ENCODE results near the gene LMBRD1.

The LMBRD1 gene

DNA sequence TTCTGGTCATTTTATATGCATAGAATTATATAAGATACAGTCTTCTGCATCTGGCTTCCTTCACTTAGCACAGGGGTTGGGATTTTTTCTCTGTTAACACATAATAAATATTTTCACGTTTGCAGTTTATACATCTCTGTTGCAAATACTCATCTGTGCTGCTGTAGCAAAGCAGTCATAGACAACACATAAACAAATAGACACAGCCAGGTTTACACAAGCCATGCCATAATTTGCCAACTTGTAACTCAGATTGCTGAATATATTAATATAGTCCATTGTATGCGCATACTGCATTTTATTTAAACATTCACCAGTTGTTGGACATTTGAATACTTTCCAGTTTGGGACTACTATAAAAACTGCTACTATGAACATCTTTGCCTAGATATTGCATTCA is 35.0 kb downstream of the LMBRD1 start:
- no peaks in the 10 kb centered on the region for H3K27me3 ChIP-seq (ENCODE audit: insufficient read depth, poor library complexity, severe bottlenecking)
- TF ChIP-seq, protein P1, sequence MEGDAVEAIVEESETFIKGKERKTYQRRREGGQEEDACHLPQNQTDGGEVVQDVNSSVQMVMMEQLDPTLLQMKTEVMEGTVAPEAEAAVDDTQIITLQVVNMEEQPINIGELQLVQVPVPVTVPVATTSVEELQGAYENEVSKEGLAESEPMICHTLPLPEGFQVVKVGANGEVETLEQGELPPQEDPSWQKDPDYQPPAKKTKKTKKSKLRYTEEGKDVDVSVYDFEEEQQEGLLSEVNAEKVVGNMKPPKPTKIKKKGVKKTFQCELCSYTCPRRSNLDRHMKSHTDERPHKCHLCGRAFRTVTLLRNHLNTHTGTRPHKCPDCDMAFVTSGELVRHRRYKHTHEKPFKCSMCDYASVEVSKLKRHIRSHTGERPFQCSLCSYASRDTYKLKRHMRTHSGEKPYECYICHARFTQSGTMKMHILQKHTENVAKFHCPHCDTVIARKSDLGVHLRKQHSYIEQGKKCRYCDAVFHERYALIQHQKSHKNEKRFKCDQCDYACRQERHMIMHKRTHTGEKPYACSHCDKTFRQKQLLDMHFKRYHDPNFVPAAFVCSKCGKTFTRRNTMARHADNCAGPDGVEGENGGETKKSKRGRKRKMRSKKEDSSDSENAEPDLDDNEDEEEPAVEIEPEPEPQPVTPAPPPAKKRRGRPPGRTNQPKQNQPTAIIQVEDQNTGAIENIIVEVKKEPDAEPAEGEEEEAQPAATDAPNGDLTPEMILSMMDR (IDR thresholded peaks at IDR 0.05; ENCODE audit: poor library complexity, severe bottlenecking) = no peak
- H3K4me3 ChIP-seq (ENCODE audit: severe bottlenecking) = no peak overlapping the region
- no peaks in the 10 kb centered on the region for H3K4me1 ChIP-seq (ENCODE audit: insufficient read depth, poor library complexity, severe bottlenecking)
- H3K9me3 ChIP-seq (ENCODE audit: severe bottlenecking) = no peaks in the 10 kb centered on the region
- DNase-seq (ENCODE audit: low spot score) (no peak), ATAC-seq (ENCODE audit: low read depth) (no peak)
- no peak overlapping the region for H3K27ac ChIP-seq (ENCODE audit: poor library complexity, severe bottlenecking)
- H3K36me3 ChIP-seq (ENCODE audit: low read depth) = no peaks in the 10 kb centered on the region

- H3K4me1 ChIP-seq (ENCODE audit: insufficient read depth, poor library complexity, severe bottlenecking) = no peaks in the 10 kb centered on the region
- no peaks in the 10 kb centered on the region for H3K27me3 ChIP-seq (ENCODE audit: insufficient read depth, poor library complexity, severe bottlenecking)
- no peaks in the 10 kb centered on the region for H3K36me3 ChIP-seq (ENCODE audit: low read depth)
- H3K4me3 ChIP-seq (ENCODE audit: severe bottlenecking) = no peak overlapping the region
- ATAC-seq (ENCODE audit: low read depth) (no peak), DNase-seq (ENCODE audit: low spot score) (no peak)
- H3K27ac ChIP-seq (ENCODE audit: poor library complexity, severe bottlenecking) = no peak overlapping the region
- no peaks in the 10 kb centered on the region for H3K9me3 ChIP-seq (ENCODE audit: severe bottlenecking)
- TF ChIP-seq, protein P1 (IDR thresholded peaks at IDR 0.05; ENCODE audit: poor library complexity, severe bottlenecking) = no peak
Measured at GRCh38 chr6:69758214-69758613, 38.6 kb downstream of the LMBRD1 start.

GRCh38 chr6:69756907-69757306 is 39.9 kb downstream of the LMBRD1 start:
- TF ChIP-seq, protein P1 (IDR thresholded peaks at IDR 0.05; ENCODE audit: poor library complexity, severe bottlenecking) = no peak
- ATAC-seq (ENCODE audit: low read depth) = no peak
- H3K4me1 ChIP-seq (ENCODE audit: insufficient read depth, poor library complexity, severe bottlenecking) = no peaks in the 10 kb centered on the region

GRCh38 chr6:69756366-69756765 is 40.4 kb downstream of the LMBRD1 start:
- H3K27ac ChIP-seq (ENCODE audit: poor library complexity, severe bottlenecking) = no peak overlapping the region
- no peaks in the 10 kb centered on the region for H3K36me3 ChIP-seq (ENCODE audit: low read depth)
- no peak for DNase-seq (ENCODE audit: low spot score)
- TF ChIP-seq, protein P1 (IDR thresholded peaks at IDR 0.05; ENCODE audit: poor library complexity, severe bottlenecking) = no peak
- no peaks in the 10 kb centered on the region for H3K9me3 ChIP-seq (ENCODE audit: severe bottlenecking)
- H3K4me3 ChIP-seq (ENCODE audit: severe bottlenecking) = no peak overlapping the region
- ATAC-seq (ENCODE audit: low read depth) = no peak
- H3K4me1 ChIP-seq (ENCODE audit: insufficient read depth, poor library complexity, severe bottlenecking) = no peaks in the 10 kb centered on the region
- no peaks in the 10 kb centered on the region for H3K27me3 ChIP-seq (ENCODE audit: insufficient read depth, poor library complexity, severe bottlenecking)

More at GRCh38 chr6:69756907-69757306, 39.9 kb downstream of the LMBRD1 start:
- Histone ChIP-seq H3K27me3 (ENCODE audit: insufficient read depth, poor library complexity, severe bottlenecking) (no peaks in the 10 kb centered on the region), H3K36me3 (ENCODE audit: low read depth) (no peaks in the 10 kb centered on the region), H3K4me3 (ENCODE audit: severe bottlenecking) (no peak overlapping the region), H3K9me3 (ENCODE audit: severe bottlenecking) (no peaks in the 10 kb centered on the region), H3K27ac (ENCODE audit: poor library complexity, severe bottlenecking) (no peak overlapping the region)
- DNase-seq (ENCODE audit: low spot score) = no peak

GRCh38 chr6:69735027-69735426 is 61.8 kb downstream of the LMBRD1 start:
- H3K4me1 ChIP-seq (ENCODE audit: insufficient read depth, poor library complexity, severe bottlenecking) = no peaks in the 10 kb centered on the region
- H3K27ac ChIP-seq (ENCODE audit: poor library complexity, severe bottlenecking) = no peak overlapping the region
- no peak overlapping the region for H3K4me3 ChIP-seq (ENCODE audit: severe bottlenecking)
- DNase-seq (ENCODE audit: low spot score) (no peak), ATAC-seq (ENCODE audit: low read depth) (no peak)
- H3K27me3 ChIP-seq (ENCODE audit: insufficient read depth, poor library complexity, severe bottlenecking) = no peaks in the 10 kb centered on the region
- H3K36me3 ChIP-seq (ENCODE audit: low read depth) = peaks cover 4% of the 10 kb centered on the region
- TF ChIP-seq, protein P1 (IDR thresholded peaks at IDR 0.05; ENCODE audit: poor library complexity, severe bottlenecking) = no peak
- H3K9me3 ChIP-seq (ENCODE audit: severe bottlenecking) = no peaks in the 10 kb centered on the region

Measured in RWPE2 (cell line).